Panc1 (cell line): Measurements from ENCODE around the gene PRLR. TPM values are rescaled to one million over a fixed set of nuclear protein-coding genes. Genes with fewer than 3 reads are reported as not detected.

ENCODE experiments used
- ATAC-seq: fragments of 200-7000 bp; cut with Tn5 transposase; 2 replicates; pipeline ENCODE4 v1.9.1; 2020; ENCODE audit warnings: mild to moderate bottlenecking, moderate library complexity
- BruUV-seq: library from RNA; stranded (reverse); fragments of 400-500 nt; replicated peaks from 2 replicates; lab custom pipeline; 2021; lab: Mats Ljungman, UMichigan
- CTCF ChIA-PET: fragments of 300-600 bp; sonication (Branson Sonifier 250); formaldehyde crosslinking; loops from one replicate; lab custom pipeline; 2022; ENCODE audit warnings: antibody characterized with exemption; lab: Charles Lee
- POLR2A ChIA-PET: fragments of 300-600 bp; sonication (Branson Sonifier 250); formaldehyde crosslinking; loops from one replicate; lab custom pipeline; 2022; ENCODE audit warnings: antibody characterized with exemption; lab: Charles Lee
- DNase-seq: peaks from one replicate; pipeline ENCODE4 v3.0.0-alpha.2; 2010; ENCODE audit warnings: low read depth, low spot score
- H3K27ac ChIP-seq: 2 replicates; pipeline ENCODE4 v1.5.1; 2011; ENCODE audit warnings: mild to moderate bottlenecking, low read length, inconsistent platforms
- H3K27me3 ChIP-seq: fragments of 200-500 bp; sonication (Bioruptor generic); 2 replicates; pipeline ENCODE4 v1.6.0; 2014; ENCODE audit warnings: low read length, inconsistent platforms; ENCODE audit not compliant: control insufficient read depth, insufficient read depth
- H3K36me3 ChIP-seq: fragments of 200-500 bp; sonication (Bioruptor generic); 2 replicates; pipeline ENCODE4 v1.5.1; 2014; ENCODE audit warnings: inconsistent platforms, mild to moderate bottlenecking, low read length, moderate library complexity; ENCODE audit not compliant: control insufficient read depth, insufficient read depth
- H3K4me1 ChIP-seq: 2 replicates; pipeline ENCODE4 v1.5.1; 2011; ENCODE audit warnings: inconsistent platforms, mild to moderate bottlenecking, low read length, moderate library complexity; ENCODE audit not compliant: control insufficient read depth, insufficient read depth
- H3K4me3 ChIP-seq, 2 experiments: 2 replicates each; pipeline ENCODE4 v1.5.1; 2011 to 2012; ENCODE audit warnings: low read depth in 2 of 2, low read length in 2 of 2, mild to moderate bottlenecking in 2 of 2, inconsistent platforms in 1 of 2, moderate library complexity in 1 of 2
- H3K9me3 ChIP-seq: fragments of 200-500 bp; sonication (Bioruptor generic); 2 replicates; pipeline ENCODE4 v1.5.1; 2014; ENCODE audit warnings: low read depth, mild to moderate bottlenecking, inconsistent platforms, low read length, moderate library complexity; ENCODE audit not compliant: control insufficient read depth, insufficient read depth
- POLR2AphosphoS5 ChIP-seq: IDR thresholded peaks from 2 replicates; pipeline ENCODE4 v1.6.1; 2012; ENCODE audit warnings: mild to moderate bottlenecking, low read depth, low read length, moderate library complexity
- SIN3A ChIP-seq: IDR thresholded peaks from 2 replicates; pipeline ENCODE4 v1.6.1; 2012; ENCODE audit warnings: low read depth, mild to moderate bottlenecking, low read length, moderate library complexity, borderline replicate concordance; ENCODE audit not compliant: insufficient read depth
- TCF7L2 ChIP-seq: IDR thresholded peaks from 2 replicates; pipeline ENCODE4 v1.6.1; 2011; ENCODE audit warnings: mild to moderate bottlenecking, low read depth, low read length, inconsistent platforms
- in situ Hi-C: cut with HindIII; loops from 2 replicates; pipeline ENCODE4 v1.10.0; 2016; ENCODE audit warnings: low sequenced_read_pairs, low pct_unique_long_range_greater_than_20kb
- intact Hi-C: fragments of 100-400 bp; cut with micrococcal nuclease; formaldehyde crosslinking; loops from one replicate; pipeline ENCODE4 v1.10.0; 2022; ENCODE audit not compliant: unreplicated experiment
- total RNA-seq: library from RNA; stranded (reverse); gene quantifications from one replicate; pipeline ENCODE4 v1.2.1, GENCODE V29; 2021; ENCODE audit not compliant: unreplicated experiment
- TF ChIP-seq, protein P1 (sequence below), 2 experiments: IDR thresholded peaks; 2 replicates each; pipeline ENCODE4 v1.6.1; 2011 to 2012; ENCODE audit warnings: low read depth in 2 of 2, control low read depth in 1 of 2, low read length in 1 of 2, mild to moderate bottlenecking in 1 of 2, moderate library complexity in 1 of 2; ENCODE audit not compliant: insufficient read depth in 1 of 2
- TF ChIP-seq, protein P2 (sequence below): fragments of 450-650 bp; IDR thresholded peaks from 2 replicates; pipeline ENCODE4 v1.5.1; 2017; ENCODE audit warnings: mild to moderate bottlenecking

PRLR gene
- total RNA-seq, 1 experiment from 2014 or later, result 0.46 TPM

DNA sequence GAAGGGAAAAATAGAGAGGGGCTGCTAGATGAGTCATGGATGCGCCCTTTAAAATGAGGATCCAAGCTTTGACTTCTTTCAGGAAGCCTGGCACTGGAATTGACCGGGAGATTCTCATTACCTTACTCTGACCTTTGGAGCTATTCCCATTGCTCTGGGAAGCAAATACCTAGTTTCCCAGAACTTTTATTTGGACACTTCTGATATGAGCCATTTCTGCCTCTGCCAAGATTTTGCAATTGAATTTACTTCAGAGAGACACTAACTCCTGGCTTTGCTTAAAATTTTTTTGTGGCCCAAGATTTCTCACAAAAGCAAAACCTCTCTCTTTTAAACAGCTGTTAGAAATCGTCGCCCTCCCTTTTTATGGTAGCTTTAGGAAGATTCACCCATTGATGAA lies 166.9 kb downstream of the PRLR start:
- no TSS peak for BruUV-seq
- no peak for ATAC-seq
- no peak for DNase-seq
- H3K4me3 ChIP-seq, result no peak overlapping the region
- POLR2A ChIA-PET, result no interaction called here
- no peaks in the 10 kb centered on the region for H3K4me1 ChIP-seq
- in situ Hi-C loops (no loop called here), intact Hi-C loops (no loop called here)
- no peak for TF ChIP-seq POLR2AphosphoS5
- no peak for TF ChIP-seq TCF7L2
- TF ChIP-seq, protein P1, sequence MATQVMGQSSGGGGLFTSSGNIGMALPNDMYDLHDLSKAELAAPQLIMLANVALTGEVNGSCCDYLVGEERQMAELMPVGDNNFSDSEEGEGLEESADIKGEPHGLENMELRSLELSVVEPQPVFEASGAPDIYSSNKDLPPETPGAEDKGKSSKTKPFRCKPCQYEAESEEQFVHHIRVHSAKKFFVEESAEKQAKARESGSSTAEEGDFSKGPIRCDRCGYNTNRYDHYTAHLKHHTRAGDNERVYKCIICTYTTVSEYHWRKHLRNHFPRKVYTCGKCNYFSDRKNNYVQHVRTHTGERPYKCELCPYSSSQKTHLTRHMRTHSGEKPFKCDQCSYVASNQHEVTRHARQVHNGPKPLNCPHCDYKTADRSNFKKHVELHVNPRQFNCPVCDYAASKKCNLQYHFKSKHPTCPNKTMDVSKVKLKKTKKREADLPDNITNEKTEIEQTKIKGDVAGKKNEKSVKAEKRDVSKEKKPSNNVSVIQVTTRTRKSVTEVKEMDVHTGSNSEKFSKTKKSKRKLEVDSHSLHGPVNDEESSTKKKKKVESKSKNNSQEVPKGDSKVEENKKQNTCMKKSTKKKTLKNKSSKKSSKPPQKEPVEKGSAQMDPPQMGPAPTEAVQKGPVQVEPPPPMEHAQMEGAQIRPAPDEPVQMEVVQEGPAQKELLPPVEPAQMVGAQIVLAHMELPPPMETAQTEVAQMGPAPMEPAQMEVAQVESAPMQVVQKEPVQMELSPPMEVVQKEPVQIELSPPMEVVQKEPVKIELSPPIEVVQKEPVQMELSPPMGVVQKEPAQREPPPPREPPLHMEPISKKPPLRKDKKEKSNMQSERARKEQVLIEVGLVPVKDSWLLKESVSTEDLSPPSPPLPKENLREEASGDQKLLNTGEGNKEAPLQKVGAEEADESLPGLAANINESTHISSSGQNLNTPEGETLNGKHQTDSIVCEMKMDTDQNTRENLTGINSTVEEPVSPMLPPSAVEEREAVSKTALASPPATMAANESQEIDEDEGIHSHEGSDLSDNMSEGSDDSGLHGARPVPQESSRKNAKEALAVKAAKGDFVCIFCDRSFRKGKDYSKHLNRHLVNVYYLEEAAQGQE (IDR thresholded peaks at IDR 0.05; ENCODE audit: insufficient read depth in 1 of 2, low read depth in 2 of 2, low read length in 1 of 2), result no peak
- no peak for TF ChIP-seq SIN3A
- TF ChIP-seq, protein P2, sequence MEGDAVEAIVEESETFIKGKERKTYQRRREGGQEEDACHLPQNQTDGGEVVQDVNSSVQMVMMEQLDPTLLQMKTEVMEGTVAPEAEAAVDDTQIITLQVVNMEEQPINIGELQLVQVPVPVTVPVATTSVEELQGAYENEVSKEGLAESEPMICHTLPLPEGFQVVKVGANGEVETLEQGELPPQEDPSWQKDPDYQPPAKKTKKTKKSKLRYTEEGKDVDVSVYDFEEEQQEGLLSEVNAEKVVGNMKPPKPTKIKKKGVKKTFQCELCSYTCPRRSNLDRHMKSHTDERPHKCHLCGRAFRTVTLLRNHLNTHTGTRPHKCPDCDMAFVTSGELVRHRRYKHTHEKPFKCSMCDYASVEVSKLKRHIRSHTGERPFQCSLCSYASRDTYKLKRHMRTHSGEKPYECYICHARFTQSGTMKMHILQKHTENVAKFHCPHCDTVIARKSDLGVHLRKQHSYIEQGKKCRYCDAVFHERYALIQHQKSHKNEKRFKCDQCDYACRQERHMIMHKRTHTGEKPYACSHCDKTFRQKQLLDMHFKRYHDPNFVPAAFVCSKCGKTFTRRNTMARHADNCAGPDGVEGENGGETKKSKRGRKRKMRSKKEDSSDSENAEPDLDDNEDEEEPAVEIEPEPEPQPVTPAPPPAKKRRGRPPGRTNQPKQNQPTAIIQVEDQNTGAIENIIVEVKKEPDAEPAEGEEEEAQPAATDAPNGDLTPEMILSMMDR, result no peak
- H3K36me3 ChIP-seq, result no peaks in the 10 kb centered on the region
- H3K27me3 ChIP-seq, result no peaks in the 10 kb centered on the region; the same call in 1 of the 2 replicates
- H3K27ac ChIP-seq, result no peak overlapping the region
- no peaks in the 10 kb centered on the region for H3K9me3 ChIP-seq
- CTCF ChIA-PET, result no interaction called here

DNA sequence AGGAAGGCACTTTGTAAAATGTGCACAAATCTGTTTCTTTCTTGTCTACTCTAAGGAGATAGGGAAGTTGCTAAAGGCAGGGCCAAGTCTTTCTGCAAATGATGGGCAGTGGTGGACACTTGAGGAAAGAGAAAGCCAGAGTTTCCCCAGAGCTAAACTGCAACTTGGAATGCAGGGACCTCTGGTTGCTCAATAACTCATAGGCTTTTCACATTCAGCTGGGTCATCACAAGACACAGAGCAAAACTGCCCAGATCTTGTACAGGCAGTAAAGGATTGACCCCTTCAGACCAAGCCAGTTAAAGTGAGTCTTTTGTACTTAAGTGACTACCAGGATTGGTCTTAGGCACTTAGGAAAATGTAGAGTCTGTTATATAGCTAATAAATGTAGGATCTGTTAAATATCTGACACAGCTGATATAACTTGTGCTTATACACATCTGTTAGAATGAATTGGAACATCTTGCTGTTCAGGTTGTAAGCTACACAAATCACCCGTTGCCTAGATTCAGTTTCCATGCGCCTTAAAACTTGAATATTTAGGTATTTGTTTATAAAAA lies 169.0 kb downstream of the PRLR start:
- no TSS peak for BruUV-seq
- Histone ChIP-seq H3K4me1 (no peaks in the 10 kb centered on the region), H3K9me3 (no peaks in the 10 kb centered on the region), H3K36me3 (no peaks in the 10 kb centered on the region), H3K27me3 (no peaks in the 10 kb centered on the region; the same call in 1 of the 2 replicates), H3K27ac (no peak overlapping the region), H3K4me3 (no peak overlapping the region)
- TF ChIP-seq, protein P2, result no peak
- TF ChIP-seq POLR2AphosphoS5, result no peak
- TF ChIP-seq SIN3A, result no peak
- no peak for TF ChIP-seq TCF7L2
- TF ChIP-seq, protein P1 (IDR thresholded peaks at IDR 0.05; ENCODE audit: insufficient read depth in 1 of 2, low read depth in 2 of 2, low read length in 1 of 2), result no peak
- DNase-seq, result no peak
- no peak for ATAC-seq
- in situ Hi-C loops, result no loop called here
- POLR2A ChIA-PET, result no interaction called here
- intact Hi-C loops, result no loop called here
- CTCF ChIA-PET, result no interaction called here
